Measurements from ENCODE around the gene PTPRN2. TPM values are rescaled to one million over a fixed set of nuclear protein-coding genes. Genes with fewer than 3 reads are reported as not detected.
"Not testable (repeated sequence)": the region's sequence is repeated elsewhere in the genome, so short reads cannot be mapped to it uniquely, and the experiment has no call there.

Gene PTPRN2
- total RNA-seq, 1 experiment from 2014 or later = not detected

- H3K9me2 ChIP-seq (ENCODE audit: insufficient read depth); H3K27ac ChIP-seq; H4K20me1 ChIP-seq (ENCODE audit: insufficient read depth); DNase-seq; intact Hi-C loops (cut with micrococcal nuclease; ENCODE audit: unreplicated experiment); CTCF ChIA-PET; H3K9me3 ChIP-seq (ENCODE audit: insufficient read depth, low read depth); H3K36me3 ChIP-seq (ENCODE audit: low read depth); H2AFZ ChIP-seq; H3K4me2 ChIP-seq; POLR2A ChIA-PET (ENCODE audit: unreplicated experiment); H3F3A ChIP-seq (ENCODE audit: insufficient read depth, low read depth); H3K79me2 ChIP-seq (ENCODE audit: low read depth); H3K4me3 ChIP-seq; BruUV-seq (replicated peaks); H3K4me1 ChIP-seq (replicated peaks; ENCODE audit: insufficient read depth): not testable (repeated sequence)
- peaks cover 71% of the 10 kb centered on the region for H3K27me3 ChIP-seq (ENCODE audit: insufficient read depth, low read depth)
These were observed 65.8 kb downstream of the PTPRN2 start for GRCh38 chr7:158521795-158522194.

- no peaks in the 10 kb centered on the region for H3K79me2 ChIP-seq (ENCODE audit: low read depth)
- peaks cover 71% of the 10 kb centered on the region for H3K27me3 ChIP-seq (ENCODE audit: insufficient read depth, low read depth)
- H4K20me1 ChIP-seq (ENCODE audit: insufficient read depth) = no peaks in the 10 kb centered on the region
- H3K27ac ChIP-seq = no peak overlapping the region
- ChIA-PET POLR2A (ENCODE audit: unreplicated experiment) (no interaction called here), CTCF (no interaction called here)
- H2AFZ ChIP-seq = no peak overlapping the region
- no peaks in the 10 kb centered on the region for H3K9me3 ChIP-seq (ENCODE audit: insufficient read depth, low read depth)
- BruUV-seq (replicated peaks) = no TSS peak
- no peak overlapping the region for H3K4me3 ChIP-seq
- H3K9me2 ChIP-seq (ENCODE audit: insufficient read depth) = no peaks in the 10 kb centered on the region
- TF ChIP-seq, protein P1, sequence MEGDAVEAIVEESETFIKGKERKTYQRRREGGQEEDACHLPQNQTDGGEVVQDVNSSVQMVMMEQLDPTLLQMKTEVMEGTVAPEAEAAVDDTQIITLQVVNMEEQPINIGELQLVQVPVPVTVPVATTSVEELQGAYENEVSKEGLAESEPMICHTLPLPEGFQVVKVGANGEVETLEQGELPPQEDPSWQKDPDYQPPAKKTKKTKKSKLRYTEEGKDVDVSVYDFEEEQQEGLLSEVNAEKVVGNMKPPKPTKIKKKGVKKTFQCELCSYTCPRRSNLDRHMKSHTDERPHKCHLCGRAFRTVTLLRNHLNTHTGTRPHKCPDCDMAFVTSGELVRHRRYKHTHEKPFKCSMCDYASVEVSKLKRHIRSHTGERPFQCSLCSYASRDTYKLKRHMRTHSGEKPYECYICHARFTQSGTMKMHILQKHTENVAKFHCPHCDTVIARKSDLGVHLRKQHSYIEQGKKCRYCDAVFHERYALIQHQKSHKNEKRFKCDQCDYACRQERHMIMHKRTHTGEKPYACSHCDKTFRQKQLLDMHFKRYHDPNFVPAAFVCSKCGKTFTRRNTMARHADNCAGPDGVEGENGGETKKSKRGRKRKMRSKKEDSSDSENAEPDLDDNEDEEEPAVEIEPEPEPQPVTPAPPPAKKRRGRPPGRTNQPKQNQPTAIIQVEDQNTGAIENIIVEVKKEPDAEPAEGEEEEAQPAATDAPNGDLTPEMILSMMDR (conservative IDR thresholded peaks at IDR 0.05) = no peak
- no peak for TF ChIP-seq EZH2 (IDR thresholded peaks at IDR 0.05; ENCODE audit: low read depth)
- H3K4me1 ChIP-seq (replicated peaks; ENCODE audit: insufficient read depth) = no peaks in the 10 kb centered on the region
- DNase-seq = no peak
- no peaks in the 10 kb centered on the region for H3F3A ChIP-seq (ENCODE audit: insufficient read depth, low read depth)
- H3K36me3 ChIP-seq (ENCODE audit: low read depth) = no peaks in the 10 kb centered on the region
- no peak overlapping the region for H3K4me2 ChIP-seq
- intact Hi-C loops (cut with micrococcal nuclease; ENCODE audit: unreplicated experiment) = no loop called here
These were observed 66.8 kb downstream of the PTPRN2 start for GRCh38 chr7:158520825-158521224.

DNA sequence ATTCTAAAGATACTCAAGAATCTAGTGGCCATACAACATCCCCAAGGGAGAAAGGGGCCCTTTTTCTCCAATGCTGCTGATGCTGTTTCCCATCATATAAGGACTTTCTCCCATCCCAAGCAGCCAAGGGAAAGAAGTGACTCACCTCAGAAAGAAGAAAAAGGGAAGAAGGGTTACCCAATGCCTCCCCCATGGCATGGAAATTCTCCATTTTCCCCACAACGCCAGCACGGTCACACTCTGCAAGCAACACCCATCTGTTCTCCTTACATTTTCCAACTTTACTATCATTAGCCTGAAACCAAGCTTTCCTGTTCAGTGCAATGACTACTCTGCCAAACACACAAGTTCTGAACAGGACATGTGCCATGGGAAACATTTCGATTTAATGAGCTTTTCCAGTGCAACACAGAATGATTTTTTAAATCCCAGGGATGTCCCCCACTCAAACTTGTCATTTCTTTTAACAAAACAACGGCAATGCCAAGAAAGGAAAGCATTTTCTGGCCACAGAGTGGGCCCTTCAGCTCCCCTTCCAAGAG, 67.9 kb downstream of the PTPRN2 start:
- Histone ChIP-seq H3K27ac (no peak overlapping the region), H4K20me1 (ENCODE audit: insufficient read depth) (no peaks in the 10 kb centered on the region), H3K4me1 (replicated peaks; ENCODE audit: insufficient read depth) (no peaks in the 10 kb centered on the region), H3K4me3 (no peak overlapping the region), H3K9me3 (ENCODE audit: insufficient read depth, low read depth) (no peaks in the 10 kb centered on the region), H3K9me2 (ENCODE audit: insufficient read depth) (no peaks in the 10 kb centered on the region), H3K27me3 (ENCODE audit: insufficient read depth, low read depth) (peaks cover 71% of the 10 kb centered on the region), H3K79me2 (ENCODE audit: low read depth) (no peaks in the 10 kb centered on the region), H3F3A (ENCODE audit: insufficient read depth, low read depth) (no peaks in the 10 kb centered on the region), H3K36me3 (ENCODE audit: low read depth) (no peaks in the 10 kb centered on the region), H3K4me2 (no peak overlapping the region), H2AFZ (no peak overlapping the region)
- ChIA-PET POLR2A (ENCODE audit: unreplicated experiment) (no interaction called here), CTCF (no interaction called here)
- DNase-seq = no peak
- TF ChIP-seq EZH2 (IDR thresholded peaks at IDR 0.05; ENCODE audit: low read depth) = no peak
- TF ChIP-seq, protein P1 (conservative IDR thresholded peaks at IDR 0.05) = no peak
- intact Hi-C loops (cut with micrococcal nuclease; ENCODE audit: unreplicated experiment) = no loop called here
- BruUV-seq (replicated peaks) = no TSS peak

DNA sequence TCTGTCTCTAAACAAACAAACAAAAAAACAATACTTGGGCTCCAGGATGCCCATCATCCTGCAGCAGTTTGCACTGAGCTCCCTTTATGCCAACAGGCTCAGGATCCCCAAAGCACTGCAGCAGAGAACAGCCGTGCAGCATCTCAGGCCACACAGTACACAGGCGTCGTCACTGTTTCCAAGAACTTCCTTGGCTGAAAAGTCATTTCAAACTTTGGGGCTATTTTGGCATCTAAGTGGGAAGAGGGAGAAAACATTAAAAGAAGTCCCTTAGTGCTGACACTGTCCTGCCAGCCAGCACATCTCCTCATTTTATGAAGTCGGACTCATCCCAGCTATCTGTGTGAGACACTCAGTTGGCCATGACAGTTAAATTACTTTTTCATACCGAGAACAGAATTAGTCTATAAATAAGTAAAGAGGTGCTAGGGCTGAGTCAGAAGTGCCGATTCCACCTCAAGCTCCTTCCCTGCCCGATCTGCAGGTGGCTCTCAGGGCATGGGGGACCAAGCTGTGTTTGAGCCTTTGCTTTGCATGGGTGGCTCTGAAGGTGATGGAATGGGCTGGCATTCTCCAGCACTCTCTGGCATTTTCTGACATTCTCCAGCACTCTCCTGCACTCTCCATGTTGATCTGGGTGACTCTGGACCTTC, 68.5 kb downstream of the PTPRN2 start:
- Histone ChIP-seq H3K9me2 (ENCODE audit: insufficient read depth) (no peaks in the 10 kb centered on the region), H3K4me3 (no peak overlapping the region), H3K27ac (no peak overlapping the region), H4K20me1 (ENCODE audit: insufficient read depth) (no peaks in the 10 kb centered on the region), H3K4me1 (replicated peaks; ENCODE audit: insufficient read depth) (no peaks in the 10 kb centered on the region), H3K27me3 (ENCODE audit: insufficient read depth, low read depth) (peaks cover 73% of the 10 kb centered on the region), H3K79me2 (ENCODE audit: low read depth) (no peaks in the 10 kb centered on the region), H3K36me3 (ENCODE audit: low read depth) (no peaks in the 10 kb centered on the region), H2AFZ (no peak overlapping the region), H3F3A (ENCODE audit: insufficient read depth, low read depth) (no peaks in the 10 kb centered on the region), H3K4me2 (no peak overlapping the region), H3K9me3 (ENCODE audit: insufficient read depth, low read depth) (no peaks in the 10 kb centered on the region)
- POLR2A ChIA-PET (ENCODE audit: unreplicated experiment) = no interaction called here
- TF ChIP-seq, protein P1 (conservative IDR thresholded peaks at IDR 0.05) = no peak
- no peak for TF ChIP-seq EZH2 (IDR thresholded peaks at IDR 0.05; ENCODE audit: low read depth)
- BruUV-seq (replicated peaks) = no TSS peak
- CTCF ChIA-PET = no interaction called here
- intact Hi-C loops (cut with micrococcal nuclease; ENCODE audit: unreplicated experiment) = no loop called here
- no peak for DNase-seq

Data from PC-9 (cell line).